GM21529 (cell line): ENCODE results near the gene DHRS11.
"Not testable (repeated sequence)": the region's sequence is repeated elsewhere in the genome, so short reads cannot be mapped to it uniquely, and the experiment has no call there.

Experiments used
- ATAC-seq: cut with Tn5 transposase; IDR thresholded peaks from one replicate; pipeline ENCODE4 v1.9.1; 2021; ENCODE audit not compliant: unreplicated experiment

Gene DHRS11

GRCh38 chr17:36593656-36594316 is 2.1 kb downstream of the DHRS11 start:
- ATAC-seq, result no peak

- ATAC-seq, result no peak
Observed at GRCh38 chr17:36594626-36595401, 3.1 kb downstream of the DHRS11 start.

- ATAC-seq, result no peak
Observed at GRCh38 chr17:36597226-36597625, 5.5 kb downstream of the DHRS11 start.

- no peak for ATAC-seq
Observed at GRCh38 chr17:36597866-36598777, 6.4 kb downstream of the DHRS11 start.

GRCh38 chr17:36598951-36599401 is 7.3 kb downstream of the DHRS11 start:
- no peak for ATAC-seq

GRCh38 chr17:36599546-36600250 is 8.0 kb downstream of the DHRS11 start:
- no peak for ATAC-seq

GRCh38 chr17:36600465-36600864 is 8.8 kb downstream of the DHRS11 start:
- ATAC-seq, result no peak

GRCh38 chr17:36600936-36601302 is 9.2 kb downstream of the DHRS11 start:
- ATAC-seq, result peak; percentile 23

GRCh38 chr17:36601303-36602029 is 9.8 kb downstream of the DHRS11 start, which contains the start of gene MRM1:
Gene MRM1 (plus strand): TSS chr17:36601583. CDS start chr17:36601811, 228 bp downstream.
- peak; percentile 78 for ATAC-seq

GRCh38 chr17:36602030-36602748 is 10.5 kb downstream of the DHRS11 start:
- ATAC-seq, result no peak

GRCh38 chr17:36602924-36603384 is 11.3 kb downstream of the DHRS11 start:
- ATAC-seq, result no peak

GRCh38 chr17:36605028-36605427 is 13.3 kb downstream of the DHRS11 start:
- not testable (repeated sequence) for ATAC-seq

GRCh38 chr17:36608280-36608679 is 16.6 kb downstream of the DHRS11 start:
- ATAC-seq, result no peak

- ATAC-seq, result no peak
Observed at GRCh38 chr17:36608794-36609497, 17.3 kb downstream of the DHRS11 start.

GRCh38 chr17:36609498-36609862 is 17.8 kb downstream of the DHRS11 start:
- ATAC-seq, result no peak

GRCh38 chr17:36610474-36610873 is 18.8 kb downstream of the DHRS11 start:
- no peak for ATAC-seq

GRCh38 chr17:36611345-36612072 is 19.8 kb downstream of the DHRS11 start:
- ATAC-seq, result no peak

GRCh38 chr17:36612323-36612722 is 20.6 kb downstream of the DHRS11 start:
- no peak for ATAC-seq
